GM23338 (cell line): ENCODE data around the gene SLAIN1. TPM values are rescaled to one million over a fixed set of nuclear protein-coding genes. Genes with fewer than 3 reads are reported as not detected.

ENCODE experiments used
- ATAC-seq: fragments of 200-7000 bp; cut with Tn5 transposase; 3 replicates; pipeline ENCODE4 v1.9.1; 2020
- DNase-seq: peaks from one replicate; pipeline ENCODE4 v3.0.0-alpha.2; 2015; ENCODE audit warnings: low spot score
- H2AFZ ChIP-seq: fragments of 200-600 bp; sonication (generic); 2 replicates; pipeline ENCODE4 v1.8.0; 2016; ENCODE audit warnings: antibody characterized with exemption, mild to moderate bottlenecking, moderate library complexity
- H3F3A ChIP-seq: fragments of 200-600 bp; sonication (generic); replicated peaks from 2 replicates; pipeline ENCODE4 v1.8.0; 2017; ENCODE audit warnings: antibody characterized with exemption, mixed run types, low read depth
- H3K27ac ChIP-seq: fragments of 200-600 bp; sonication (generic); 2 replicates; pipeline ENCODE4 v1.6.1; 2016; ENCODE audit warnings: low read depth
- H3K27me3 ChIP-seq: fragments of 200-600 bp; sonication (generic); 2 replicates; pipeline ENCODE4 v1.8.0; 2016; ENCODE audit warnings: mild to moderate bottlenecking, mixed run types, moderate library complexity; ENCODE audit not compliant: insufficient read depth
- H3K36me3 ChIP-seq: fragments of 200-600 bp; sonication (generic); 2 replicates; pipeline ENCODE4 v1.8.0; 2016; ENCODE audit warnings: mild to moderate bottlenecking; ENCODE audit not compliant: insufficient read depth
- H3K4me1 ChIP-seq: fragments of 200-600 bp; sonication (generic); 2 replicates; pipeline ENCODE4 v1.8.0; 2016; ENCODE audit warnings: mild to moderate bottlenecking, moderate library complexity; ENCODE audit not compliant: insufficient read depth
- H3K4me2 ChIP-seq: fragments of 200-600 bp; sonication (generic); 2 replicates; pipeline ENCODE4 v1.7.1; 2017; ENCODE audit warnings: mixed run types
- H3K4me3 ChIP-seq: fragments of 200-600 bp; sonication (generic); 2 replicates; pipeline ENCODE4 v1.6.1; 2016; ENCODE audit warnings: mixed run types
- H3K79me2 ChIP-seq: fragments of 200-600 bp; sonication (generic); replicated peaks from 2 replicates; pipeline ENCODE4 v1.8.0; 2017; ENCODE audit warnings: mild to moderate bottlenecking; ENCODE audit not compliant: insufficient read depth
- H3K9me2 ChIP-seq: fragments of 200-600 bp; sonication (generic); 2 replicates; pipeline ENCODE4 v1.8.0; 2017; ENCODE audit not compliant: insufficient read depth
- H4K20me1 ChIP-seq: fragments of 200-600 bp; sonication (generic); replicated peaks from 2 replicates; pipeline ENCODE4 v1.8.0; 2017; ENCODE audit warnings: mild to moderate bottlenecking; ENCODE audit not compliant: insufficient read depth
- H3K27ac Mint-ChIP-seq: 2 replicates; pipeline ENCODE4 v1.8.0; 2020; ENCODE audit warnings: inconsistent platforms, mild to moderate bottlenecking, moderate library complexity, mixed read lengths
- H3K27me3 Mint-ChIP-seq: 3 replicates; pipeline ENCODE4 v1.8.0; 2022; ENCODE audit warnings: low read depth, mild to moderate bottlenecking, moderate library complexity, mixed read lengths, inconsistent platforms; ENCODE audit not compliant: insufficient read depth, poor library complexity
- H3K36me3 Mint-ChIP-seq: 3 replicates; pipeline ENCODE4 v1.8.0; 2021; ENCODE audit warnings: low read depth, mild to moderate bottlenecking, inconsistent platforms, moderate library complexity, mixed read lengths
- H3K4me1 Mint-ChIP-seq: 3 replicates; pipeline ENCODE4 v1.8.0; 2020; ENCODE audit warnings: mild to moderate bottlenecking, inconsistent platforms, mixed read lengths
- H3K4me3 Mint-ChIP-seq: 3 replicates; pipeline ENCODE4 v1.8.0; 2021; ENCODE audit warnings: moderate library complexity, mild to moderate bottlenecking, inconsistent platforms, mixed read lengths
- H3K9me3 Mint-ChIP-seq: 3 replicates; pipeline ENCODE4 v1.8.0; 2020; ENCODE audit warnings: moderate library complexity, mild to moderate bottlenecking, inconsistent platforms, mixed read lengths
- CREB1 ChIP-seq: fragments of 250-450 bp; sonication (Bioruptor Pico); IDR thresholded peaks from 2 replicates; pipeline ENCODE4 v1.5.0; 2020; ENCODE audit warnings: low read depth, mild to moderate bottlenecking, moderate library complexity
- CTCF ChIP-seq, 2 experiments: fragments of 200-600 bp in 1 of 2; sonication (generic) in 1 of 2; conservative IDR thresholded peaks; 2 replicates each; pipeline versions ENCODE4 v1.5.1 to v1.6.1; 2016 to 2017; ENCODE audit warnings: antibody characterized with exemption in 2 of 2, low read depth in 2 of 2, mild to moderate bottlenecking in 2 of 2, moderate library complexity in 1 of 2
- EZH2 ChIP-seq: fragments of 200-600 bp; sonication (generic); IDR thresholded peaks from one replicate; pipeline ENCODE4 v1.8.0; 2017; ENCODE audit warnings: antibody characterized with exemption, mild to moderate bottlenecking, low read depth; ENCODE audit not compliant: unreplicated experiment
- EZH2phosphoT487 ChIP-seq: fragments of 200-600 bp; sonication (generic); IDR thresholded peaks from one replicate; pipeline ENCODE4 v1.8.1; 2018; ENCODE audit warnings: antibody characterized with exemption; ENCODE audit not compliant: unreplicated experiment
- JUNB ChIP-seq: IDR thresholded peaks from one replicate; pipeline ENCODE4 v1.6.1; 2016; ENCODE audit warnings: antibody characterized with exemption; ENCODE audit not compliant: unreplicated experiment
- NANOG ChIP-seq: IDR thresholded peaks from 2 replicates; pipeline ENCODE4 v1.6.1; 2016; ENCODE audit warnings: antibody characterized with exemption, borderline replicate concordance
- POLR2AphosphoS5 ChIP-seq: IDR thresholded peaks from 2 replicates; pipeline ENCODE4 v1.6.1; 2016; ENCODE audit warnings: antibody characterized with exemption, low read depth
- REST ChIP-seq: IDR thresholded peaks from one replicate; pipeline ENCODE4 v1.6.1; 2018; ENCODE audit warnings: antibody characterized with exemption; ENCODE audit not compliant: unreplicated experiment
- STAT1 ChIP-seq: IDR thresholded peaks from one replicate; pipeline ENCODE4 v1.6.1; 2016; ENCODE audit warnings: antibody characterized with exemption; ENCODE audit not compliant: unreplicated experiment
- ZNF114 ChIP-seq: fragments of 250-450 bp; sonication (Bioruptor Pico); IDR thresholded peaks from 2 replicates; pipeline ENCODE4 v1.5.0; 2020; ENCODE audit warnings: mild to moderate bottlenecking, moderate library complexity
- polyA plus RNA-seq: library from polyadenylated mRNA; unstranded; fragments of >200 nt; fragmentation: Nextera tagmentation; extraction: Ambion mirVana; gene quantifications from 2 replicates; pipeline ENCODE4 v1.2.1, GENCODE V29; 2016
- total RNA-seq: library from RNA; depleted of rRNA; stranded (reverse); fragments of >200 nt; shearing (Covaris generic); gene quantifications from 2 replicates; pipeline ENCODE4 v1.2.3, GENCODE V29; 2014
- TF ChIP-seq, protein P1 (sequence below): fragments of 250-450 bp; sonication (Bioruptor Pico); IDR thresholded peaks from 2 replicates; pipeline ENCODE4 v1.5.0; 2020; ENCODE audit warnings: mild to moderate bottlenecking, moderate library complexity

Gene SLAIN1
- total and polyA plus RNA-seq, 2 experiments from 2014 or later = 16.3 to 44.2 TPM

- H3K4me1 Mint-ChIP-seq = peaks cover 27% of the 10 kb centered on the region
- TF ChIP-seq REST = no peak
- TF ChIP-seq NANOG = no peak
- TF ChIP-seq, protein P1, sequence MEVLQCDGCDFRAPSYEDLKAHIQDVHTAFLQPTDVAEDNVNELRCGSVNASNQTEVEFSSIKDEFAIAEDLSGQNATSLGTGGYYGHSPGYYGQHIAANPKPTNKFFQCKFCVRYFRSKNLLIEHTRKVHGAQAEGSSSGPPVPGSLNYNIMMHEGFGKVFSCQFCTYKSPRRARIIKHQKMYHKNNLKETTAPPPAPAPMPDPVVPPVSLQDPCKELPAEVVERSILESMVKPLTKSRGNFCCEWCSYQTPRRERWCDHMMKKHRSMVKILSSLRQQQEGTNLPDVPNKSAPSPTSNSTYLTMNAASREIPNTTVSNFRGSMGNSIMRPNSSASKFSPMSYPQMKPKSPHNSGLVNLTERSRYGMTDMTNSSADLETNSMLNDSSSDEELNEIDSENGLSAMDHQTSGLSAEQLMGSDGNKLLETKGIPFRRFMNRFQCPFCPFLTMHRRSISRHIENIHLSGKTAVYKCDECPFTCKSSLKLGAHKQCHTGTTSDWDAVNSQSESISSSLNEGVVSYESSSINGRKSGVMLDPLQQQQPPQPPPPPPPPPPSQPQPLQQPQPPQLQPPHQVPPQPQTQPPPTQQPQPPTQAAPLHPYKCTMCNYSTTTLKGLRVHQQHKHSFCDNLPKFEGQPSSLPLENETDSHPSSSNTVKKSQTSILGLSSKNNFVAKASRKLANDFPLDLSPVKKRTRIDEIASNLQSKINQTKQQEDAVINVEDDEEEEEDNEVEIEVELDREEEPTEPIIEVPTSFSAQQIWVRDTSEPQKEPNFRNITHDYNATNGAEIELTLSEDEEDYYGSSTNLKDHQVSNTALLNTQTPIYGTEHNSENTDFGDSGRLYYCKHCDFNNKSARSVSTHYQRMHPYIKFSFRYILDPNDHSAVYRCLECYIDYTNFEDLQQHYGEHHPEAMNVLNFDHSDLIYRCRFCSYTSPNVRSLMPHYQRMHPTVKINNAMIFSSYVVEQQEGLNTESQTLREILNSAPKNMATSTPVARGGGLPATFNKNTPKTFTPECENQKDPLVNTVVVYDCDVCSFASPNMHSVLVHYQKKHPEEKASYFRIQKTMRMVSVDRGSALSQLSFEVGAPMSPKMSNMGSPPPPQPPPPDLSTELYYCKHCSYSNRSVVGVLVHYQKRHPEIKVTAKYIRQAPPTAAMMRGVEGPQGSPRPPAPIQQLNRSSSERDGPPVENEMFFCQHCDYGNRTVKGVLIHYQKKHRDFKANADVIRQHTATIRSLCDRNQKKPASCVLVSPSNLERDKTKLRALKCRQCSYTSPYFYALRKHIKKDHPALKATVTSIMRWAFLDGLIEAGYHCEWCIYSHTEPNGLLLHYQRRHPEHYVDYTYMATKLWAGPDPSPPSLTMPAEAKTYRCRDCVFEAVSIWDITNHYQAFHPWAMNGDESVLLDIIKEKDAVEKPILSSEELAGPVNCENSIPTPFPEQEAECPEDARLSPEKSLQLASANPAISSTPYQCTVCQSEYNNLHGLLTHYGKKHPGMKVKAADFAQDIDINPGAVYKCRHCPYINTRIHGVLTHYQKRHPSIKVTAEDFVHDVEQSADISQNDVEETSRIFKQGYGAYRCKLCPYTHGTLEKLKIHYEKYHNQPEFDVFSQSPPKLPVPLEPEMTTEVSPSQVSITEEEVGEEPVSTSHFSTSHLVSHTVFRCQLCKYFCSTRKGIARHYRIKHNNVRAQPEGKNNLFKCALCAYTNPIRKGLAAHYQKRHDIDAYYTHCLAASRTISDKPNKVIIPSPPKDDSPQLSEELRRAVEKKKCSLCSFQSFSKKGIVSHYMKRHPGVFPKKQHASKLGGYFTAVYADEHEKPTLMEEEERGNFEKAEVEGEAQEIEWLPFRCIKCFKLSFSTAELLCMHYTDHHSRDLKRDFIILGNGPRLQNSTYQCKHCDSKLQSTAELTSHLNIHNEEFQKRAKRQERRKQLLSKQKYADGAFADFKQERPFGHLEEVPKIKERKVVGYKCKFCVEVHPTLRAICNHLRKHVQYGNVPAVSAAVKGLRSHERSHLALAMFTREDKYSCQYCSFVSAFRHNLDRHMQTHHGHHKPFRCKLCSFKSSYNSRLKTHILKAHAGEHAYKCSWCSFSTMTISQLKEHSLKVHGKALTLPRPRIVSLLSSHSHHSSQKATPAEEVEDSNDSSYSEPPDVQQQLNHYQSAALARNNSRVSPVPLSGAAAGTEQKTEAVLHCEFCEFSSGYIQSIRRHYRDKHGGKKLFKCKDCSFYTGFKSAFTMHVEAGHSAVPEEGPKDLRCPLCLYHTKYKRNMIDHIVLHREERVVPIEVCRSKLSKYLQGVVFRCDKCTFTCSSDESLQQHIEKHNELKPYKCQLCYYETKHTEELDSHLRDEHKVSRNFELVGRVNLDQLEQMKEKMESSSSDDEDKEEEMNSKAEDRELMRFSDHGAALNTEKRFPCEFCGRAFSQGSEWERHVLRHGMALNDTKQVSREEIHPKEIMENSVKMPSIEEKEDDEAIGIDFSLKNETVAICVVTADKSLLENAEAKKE (CRISPR knock-in tag) = no peak
- no peak for TF ChIP-seq CREB1 (CRISPR knock-in tag)
- no peak for TF ChIP-seq POLR2AphosphoS5
- no peak for TF ChIP-seq STAT1
- no peak for TF ChIP-seq EZH2
- no peak for TF ChIP-seq EZH2phosphoT487
- no peak for TF ChIP-seq JUNB
- no peak for TF ChIP-seq ZNF114
- no peak for TF ChIP-seq CTCF (conservative IDR thresholded peaks at IDR 0.05; ENCODE audit: low read depth in 2 of 2)
- Histone ChIP-seq H3K4me1 (peaks cover 23% of the 10 kb centered on the region; the same call in 1 of the 2 replicates), H3F3A (no peaks in the 10 kb centered on the region), H3K4me2 (no peak overlapping the region), H2AFZ (no peak overlapping the region), H4K20me1 (no peaks in the 10 kb centered on the region; the same call in 1 of the 2 replicates), H3K36me3 (no peaks in the 10 kb centered on the region), H3K9me2 (no peaks in the 10 kb centered on the region), H3K79me2 (peaks cover 61% of the 10 kb centered on the region), H3K27me3 (no peaks in the 10 kb centered on the region), H3K27ac (no peak overlapping the region), H3K4me3 (no peak overlapping the region)
- no peaks in the 10 kb centered on the region for H3K36me3 Mint-ChIP-seq
- 0 out of 2 replicates have a peak overlapping the region, but pooled peaks have one; percentile 19 for H3K27ac Mint-ChIP-seq
- ATAC-seq (no peak), DNase-seq (no peak)
- H3K27me3 Mint-ChIP-seq = no peaks in the 10 kb centered on the region
- H3K4me3 Mint-ChIP-seq = no peak overlapping the region
- H3K9me3 Mint-ChIP-seq = no peaks in the 10 kb centered on the region
These were observed 36.2 kb downstream of the SLAIN1 start for GRCh38 chr13:77733674-77734073.
